Measurements from ENCODE around the gene CTH. TPM values are rescaled to one million over a fixed set of nuclear protein-coding genes. Genes with fewer than 3 reads are reported as not detected.

Gene CTH
- total and polyA plus RNA-seq, 2 of the 13 experiments (the other 11 are each of a cell fraction or from before 2014, with no cell fraction given), result 8.7 to 19.7 TPM

DNA sequence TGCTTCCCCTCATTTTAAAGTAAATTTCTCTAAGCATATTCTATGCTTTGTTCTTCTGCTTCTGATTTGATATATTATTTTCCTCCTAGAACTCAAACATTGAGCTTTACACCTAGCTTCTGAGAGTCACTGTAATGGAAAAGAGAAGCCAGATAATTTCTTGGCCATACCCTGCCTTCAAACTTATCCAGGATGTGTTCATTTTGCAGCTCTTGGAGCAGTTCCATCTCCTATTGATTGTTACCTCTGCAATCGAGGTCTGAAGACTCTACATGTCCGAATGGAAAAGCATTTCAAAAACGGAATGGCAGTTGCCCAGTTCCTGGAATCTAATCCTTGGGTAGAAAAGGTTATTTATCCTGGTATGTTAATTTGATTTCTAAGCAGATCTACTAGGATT lies 20.8 kb downstream of the CTH start:
- Histone ChIP-seq H3K9ac (ENCODE audit: insufficient read depth, low read depth, low read length) (no peak overlapping the region), H2AFZ (ENCODE audit: low read length) (no peak overlapping the region), H3K4me2 (ENCODE audit: low read depth, low read length) (no peak overlapping the region), H3K36me3 (replicated peaks in 1 of 2; ENCODE audit: control insufficient read depth in 1 of 2, insufficient read depth in 2 of 2, low read length in 2 of 2) (peaks cover 12 to 58% of the 10 kb centered on the region in 2 experiments), H3K4me1 (ENCODE audit: insufficient read depth, low read length) (no peaks in the 10 kb centered on the region), H3K9me3 (ENCODE audit: low read length) (no peaks in the 10 kb centered on the region), H3K27me3 (ENCODE audit: control insufficient read depth in 1 of 2, insufficient read depth in 2 of 2, low read length in 2 of 2) (no peaks in the 10 kb centered on the region), H4K20me1 (ENCODE audit: insufficient read depth, low read length) (no peaks in the 10 kb centered on the region), H3K79me2 (ENCODE audit: insufficient read depth, low read length) (no peaks in the 10 kb centered on the region), H3K27ac (ENCODE audit: extremely low read length, insufficient read depth, low read length) (no peak overlapping the region), H3K4me3 (replicated peaks in 1 of 3; ENCODE audit: insufficient read depth in 1 of 3, low read depth in 2 of 3, low read length in 3 of 3) (no peak overlapping the region)
- WGBS (ENCODE audit: low lambda C conversion rate), result 84% methylated on average over 3 of the region's 3 CpGs
- no TSS peak for BruUV-seq (replicated peaks)
- ChIA-PET POLR2A (no interaction called here), CTCF (ENCODE audit: low intra/inter-chr PET ratio, low total read pairs) (no interaction called here)
- no peak for DNase-seq (ENCODE audit: low spot score)
- TF ChIP-seq HES4 (CRISPR knock-in tag; IDR thresholded peaks at IDR 0.05; ENCODE audit: borderline replicate concordance) (no peak), ZNF331 (CRISPR knock-in tag; IDR thresholded peaks at IDR 0.05) (no peak), RARG (CRISPR knock-in tag; IDR thresholded peaks at IDR 0.05; ENCODE audit: low read depth) (no peak), ZNF329 (CRISPR knock-in tag; IDR thresholded peaks at IDR 0.05; ENCODE audit: low read depth) (no peak), MXD3 (CRISPR knock-in tag; IDR thresholded peaks at IDR 0.05) (no peak), TFAP4 (IDR thresholded peaks at IDR 0.05; ENCODE audit: borderline replicate concordance, low read depth) (no peak), REST (IDR thresholded peaks at IDR 0.05; ENCODE audit: borderline replicate concordance in 1 of 2, low read depth in 1 of 2, low read length in 2 of 2) (no peak), ESRRA (CRISPR knock-in tag; IDR thresholded peaks at IDR 0.05; ENCODE audit: low read depth) (no peak), ZNF484 (CRISPR knock-in tag; IDR thresholded peaks at IDR 0.05; ENCODE audit: borderline replicate concordance, low read depth) (no peak), RFXANK (CRISPR knock-in tag; IDR thresholded peaks at IDR 0.05) (no peak), ZNF446 (CRISPR knock-in tag; IDR thresholded peaks at IDR 0.05) (no peak), ZSCAN22 (CRISPR knock-in tag; IDR thresholded peaks at IDR 0.05) (no peak), CBFB (CRISPR knock-in tag; IDR thresholded peaks at IDR 0.05) (no peak)
- TF ChIP-seq, protein P1, sequence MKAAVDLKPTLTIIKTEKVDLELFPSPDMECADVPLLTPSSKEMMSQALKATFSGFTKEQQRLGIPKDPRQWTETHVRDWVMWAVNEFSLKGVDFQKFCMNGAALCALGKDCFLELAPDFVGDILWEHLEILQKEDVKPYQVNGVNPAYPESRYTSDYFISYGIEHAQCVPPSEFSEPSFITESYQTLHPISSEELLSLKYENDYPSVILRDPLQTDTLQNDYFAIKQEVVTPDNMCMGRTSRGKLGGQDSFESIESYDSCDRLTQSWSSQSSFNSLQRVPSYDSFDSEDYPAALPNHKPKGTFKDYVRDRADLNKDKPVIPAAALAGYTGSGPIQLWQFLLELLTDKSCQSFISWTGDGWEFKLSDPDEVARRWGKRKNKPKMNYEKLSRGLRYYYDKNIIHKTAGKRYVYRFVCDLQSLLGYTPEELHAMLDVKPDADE (CRISPR knock-in tag; IDR thresholded peaks at IDR 0.05), result no peak
- TF ChIP-seq, protein P2, sequence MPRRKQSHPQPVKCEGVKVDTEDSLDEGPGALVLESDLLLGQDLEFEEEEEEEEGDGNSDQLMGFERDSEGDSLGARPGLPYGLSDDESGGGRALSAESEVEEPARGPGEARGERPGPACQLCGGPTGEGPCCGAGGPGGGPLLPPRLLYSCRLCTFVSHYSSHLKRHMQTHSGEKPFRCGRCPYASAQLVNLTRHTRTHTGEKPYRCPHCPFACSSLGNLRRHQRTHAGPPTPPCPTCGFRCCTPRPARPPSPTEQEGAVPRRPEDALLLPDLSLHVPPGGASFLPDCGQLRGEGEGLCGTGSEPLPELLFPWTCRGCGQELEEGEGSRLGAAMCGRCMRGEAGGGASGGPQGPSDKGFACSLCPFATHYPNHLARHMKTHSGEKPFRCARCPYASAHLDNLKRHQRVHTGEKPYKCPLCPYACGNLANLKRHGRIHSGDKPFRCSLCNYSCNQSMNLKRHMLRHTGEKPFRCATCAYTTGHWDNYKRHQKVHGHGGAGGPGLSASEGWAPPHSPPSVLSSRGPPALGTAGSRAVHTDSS (CRISPR knock-in tag; conservative IDR thresholded peaks at IDR 0.05), result no peak
- TF ChIP-seq, protein P3, sequence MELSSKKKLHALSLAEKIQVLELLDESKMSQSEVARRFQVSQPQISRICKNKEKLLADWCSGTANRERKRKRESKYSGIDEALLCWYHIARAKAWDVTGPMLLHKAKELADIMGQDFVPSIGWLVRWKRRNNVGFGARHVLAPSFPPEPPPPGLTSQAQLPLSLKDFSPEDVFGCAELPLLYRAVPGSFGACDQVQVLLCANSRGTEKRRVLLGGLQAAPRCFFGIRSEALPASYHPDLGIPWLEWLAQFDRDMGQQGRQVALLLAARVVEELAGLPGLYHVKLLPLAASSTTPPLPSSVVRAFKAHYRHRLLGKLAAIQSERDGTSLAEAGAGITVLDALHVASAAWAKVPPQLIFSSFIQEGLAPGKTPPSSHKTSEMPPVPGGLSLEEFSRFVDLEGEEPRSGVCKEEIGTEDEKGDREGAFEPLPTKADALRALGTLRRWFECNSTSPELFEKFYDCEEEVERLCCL (CRISPR knock-in tag; IDR thresholded peaks at IDR 0.05; ENCODE audit: borderline replicate concordance), result no peak
- FAIRE-seq, result no peak
- in situ Hi-C loops (cut with HindIII; ENCODE audit: extremely low pct_ligation_motif_present, low pct_unique_long_range_greater_than_20kb), result no loop called here
- no peak for ATAC-seq
- intact Hi-C loops (cut with micrococcal nuclease; ENCODE audit: unreplicated experiment), result no loop called here

All from HepG2 (cell line).